ENCODE results near the gene CADPS.

CADPS gene

DNA sequence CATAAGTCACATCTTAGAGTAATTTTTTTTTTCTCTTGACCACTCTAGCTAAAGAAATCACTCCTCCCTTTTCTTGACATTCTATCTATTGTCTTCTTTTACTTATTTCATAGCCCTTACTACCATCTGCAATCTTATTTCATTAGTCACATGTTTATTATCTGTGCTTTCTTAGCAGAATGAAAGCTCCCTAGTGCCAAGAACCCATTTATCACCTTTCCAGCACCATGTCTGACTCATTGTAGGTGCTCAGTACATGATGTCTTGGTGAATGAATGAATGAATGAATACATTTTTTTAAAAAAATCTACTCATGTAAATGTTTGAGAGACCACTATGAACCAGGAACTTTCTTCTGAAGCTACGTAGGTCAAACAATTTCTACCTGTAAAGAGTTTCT lies 157.2 kb downstream of the CADPS start:
- Histone ChIP-seq H3K4me1 (peaks cover 0 to 2% (median 0%) of the 10 kb centered on the region in 4 donors), H3K36me3 (no peaks in the 10 kb centered on the region), H3K27ac (no peak overlapping the region), H3K4me3 (no peak overlapping the region), H3K27me3 (no peaks in the 10 kb centered on the region), H3K9me3 (no peaks in the 10 kb centered on the region)
- TF ChIP-seq, protein P1, sequence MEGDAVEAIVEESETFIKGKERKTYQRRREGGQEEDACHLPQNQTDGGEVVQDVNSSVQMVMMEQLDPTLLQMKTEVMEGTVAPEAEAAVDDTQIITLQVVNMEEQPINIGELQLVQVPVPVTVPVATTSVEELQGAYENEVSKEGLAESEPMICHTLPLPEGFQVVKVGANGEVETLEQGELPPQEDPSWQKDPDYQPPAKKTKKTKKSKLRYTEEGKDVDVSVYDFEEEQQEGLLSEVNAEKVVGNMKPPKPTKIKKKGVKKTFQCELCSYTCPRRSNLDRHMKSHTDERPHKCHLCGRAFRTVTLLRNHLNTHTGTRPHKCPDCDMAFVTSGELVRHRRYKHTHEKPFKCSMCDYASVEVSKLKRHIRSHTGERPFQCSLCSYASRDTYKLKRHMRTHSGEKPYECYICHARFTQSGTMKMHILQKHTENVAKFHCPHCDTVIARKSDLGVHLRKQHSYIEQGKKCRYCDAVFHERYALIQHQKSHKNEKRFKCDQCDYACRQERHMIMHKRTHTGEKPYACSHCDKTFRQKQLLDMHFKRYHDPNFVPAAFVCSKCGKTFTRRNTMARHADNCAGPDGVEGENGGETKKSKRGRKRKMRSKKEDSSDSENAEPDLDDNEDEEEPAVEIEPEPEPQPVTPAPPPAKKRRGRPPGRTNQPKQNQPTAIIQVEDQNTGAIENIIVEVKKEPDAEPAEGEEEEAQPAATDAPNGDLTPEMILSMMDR (IDR thresholded peaks at IDR 0.05): no peak
- DNase-seq: no peak
- intact Hi-C loops (cut with DNase I; ENCODE audit: low total_unique reads): no loop called here

DNA sequence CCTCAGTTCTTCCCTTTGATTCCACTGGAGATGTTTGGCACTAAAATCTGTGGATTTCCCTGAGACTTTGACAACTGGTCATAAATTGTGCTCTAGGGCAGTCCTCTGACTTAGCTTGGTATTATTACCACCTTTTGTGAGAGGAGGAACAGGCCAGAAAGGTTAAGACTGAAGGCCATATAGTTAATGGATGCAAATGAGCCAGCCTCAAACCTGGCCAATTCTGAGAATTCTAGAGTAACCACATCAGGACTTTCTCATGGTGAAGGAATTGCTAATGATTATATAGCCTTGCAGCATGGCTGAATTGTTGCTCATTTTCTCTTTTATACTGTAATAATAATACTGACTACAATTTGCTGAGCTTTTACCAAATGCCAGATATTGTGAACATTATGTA lies 162.5 kb downstream of the CADPS start:
- no peak overlapping the region for H3K27ac ChIP-seq
- no peak for DNase-seq
- peaks cover 0 to 11% (median 0%) of the 10 kb centered on the region in 4 donors for H3K4me1 ChIP-seq
- H3K9me3 ChIP-seq: no peaks in the 10 kb centered on the region
- H3K4me3 ChIP-seq: no peak overlapping the region
- no peaks in the 10 kb centered on the region for H3K36me3 ChIP-seq
- H3K27me3 ChIP-seq: no peaks in the 10 kb centered on the region
- TF ChIP-seq, protein P1 (IDR thresholded peaks at IDR 0.05): no peak
- intact Hi-C loops (cut with DNase I; ENCODE audit: low total_unique reads): no loop called here

DNA sequence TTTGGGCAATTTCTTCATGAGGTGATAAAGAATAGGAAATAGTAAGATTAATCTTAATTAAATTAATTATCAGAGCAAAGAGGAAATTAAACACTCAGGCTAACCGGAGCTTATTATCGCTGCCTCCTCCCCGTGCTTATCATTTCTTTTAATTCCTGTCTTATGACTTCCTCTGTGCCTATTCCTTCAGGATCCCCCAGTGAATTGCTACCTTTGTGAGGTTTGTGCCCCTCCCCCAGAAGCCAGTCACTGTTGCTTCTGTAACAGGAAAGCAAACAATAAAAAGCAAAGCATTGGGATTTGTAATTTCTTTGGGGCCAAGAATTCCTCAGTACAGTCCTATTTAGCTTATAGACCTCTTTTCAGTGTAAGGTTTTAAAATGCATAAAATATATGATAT lies 164.5 kb downstream of the CADPS start:
- DNase-seq: no peak
- TF ChIP-seq, protein P1 (IDR thresholded peaks at IDR 0.05): no peak
- H3K36me3 ChIP-seq: no peaks in the 10 kb centered on the region
- no peak overlapping the region for H3K4me3 ChIP-seq
- H3K9me3 ChIP-seq: no peaks in the 10 kb centered on the region
- peaks cover 0 to 11% (median 0%) of the 10 kb centered on the region in 4 donors for H3K4me1 ChIP-seq
- intact Hi-C loops (cut with DNase I; ENCODE audit: low total_unique reads): no loop called here
- H3K27ac ChIP-seq: no peak overlapping the region
- no peaks in the 10 kb centered on the region for H3K27me3 ChIP-seq

DNA sequence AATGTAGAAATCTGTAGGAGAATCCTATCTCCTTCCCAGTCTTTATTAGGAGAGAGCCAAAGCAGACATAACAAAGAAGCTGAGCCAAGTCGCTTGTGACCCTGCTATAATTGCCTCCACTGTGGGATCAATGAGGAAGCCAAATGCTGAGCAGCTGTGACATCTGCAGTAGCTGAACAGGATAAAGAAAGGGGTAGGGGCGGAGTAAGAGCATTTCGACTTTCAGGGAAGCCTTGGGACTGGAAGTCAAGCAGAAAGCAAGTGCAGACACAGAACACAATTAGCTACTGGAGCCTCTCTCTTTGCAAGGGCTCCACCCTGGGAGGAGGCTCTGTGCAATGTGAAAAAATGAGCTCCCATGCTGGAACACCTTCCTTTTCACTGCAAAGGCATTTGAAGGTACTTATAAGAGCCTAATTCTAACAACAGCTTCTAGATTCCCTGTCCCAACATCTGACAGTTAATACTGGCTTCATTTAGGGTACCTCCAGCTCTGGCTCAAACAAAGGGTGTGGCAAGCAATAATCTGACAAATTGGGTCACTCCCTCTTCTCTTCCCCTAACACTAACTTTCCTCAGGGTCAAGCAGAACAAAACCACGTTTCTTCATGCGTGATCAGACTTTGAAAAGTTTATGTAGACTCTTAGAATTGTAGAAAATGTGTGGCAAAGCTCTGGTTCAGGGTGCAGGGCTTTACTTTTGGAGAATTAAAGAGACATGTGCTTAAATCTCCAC lies 166.4 kb downstream of the CADPS start:
- intact Hi-C loops (cut with DNase I; ENCODE audit: low total_unique reads): no loop called here
- Histone ChIP-seq H3K27ac (no peak overlapping the region), H3K4me1 (peaks cover 0 to 12% (median 0%) of the 10 kb centered on the region in 4 donors), H3K4me3 (no peak overlapping the region), H3K9me3 (no peaks in the 10 kb centered on the region), H3K36me3 (no peaks in the 10 kb centered on the region), H3K27me3 (no peaks in the 10 kb centered on the region)
- DNase-seq: no peak
- TF ChIP-seq, protein P1 (IDR thresholded peaks at IDR 0.05): no peak

DNA sequence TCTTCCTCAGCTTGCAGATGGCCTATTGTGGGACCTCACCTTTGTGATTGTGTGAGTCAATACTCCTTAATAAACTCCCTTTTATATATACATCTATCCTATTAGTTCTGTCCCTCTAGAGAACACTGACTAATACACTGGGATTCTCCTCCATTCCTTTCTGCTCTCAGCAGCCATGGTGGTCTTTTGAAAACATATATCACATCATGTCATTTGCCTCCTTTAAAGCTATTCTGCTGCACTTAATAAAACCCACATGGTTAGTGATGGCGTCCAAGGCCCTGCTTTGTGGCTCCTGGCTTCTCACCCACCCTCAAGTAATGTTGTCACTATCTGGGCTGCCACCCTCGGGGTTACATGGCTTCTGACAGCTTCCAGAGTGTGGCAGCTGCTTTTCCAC lies 169.5 kb downstream of the CADPS start:
- intact Hi-C loops (cut with DNase I; ENCODE audit: low total_unique reads): no loop called here
- Histone ChIP-seq H3K36me3 (no peaks in the 10 kb centered on the region), H3K27ac (no peak overlapping the region), H3K4me1 (peaks cover 0 to 6% (median 0%) of the 10 kb centered on the region in 4 donors), H3K27me3 (no peaks in the 10 kb centered on the region), H3K9me3 (no peaks in the 10 kb centered on the region), H3K4me3 (no peak overlapping the region)
- TF ChIP-seq, protein P1 (IDR thresholded peaks at IDR 0.05): no peak
- no peak for DNase-seq
